ENCODE measurements around the gene LY6G5C.
"Not testable (repeated sequence)": the region's sequence is repeated elsewhere in the genome, so short reads cannot be mapped to it uniquely, and the experiment has no call there.

Gene LY6G5C

GRCh38 chr6:31713465-31713864, 32.6 kb upstream of the LY6G5C start:
- DNase-seq (ENCODE audit: low read depth), result no peak
- no peak overlapping the region for H3K4me3 ChIP-seq (ENCODE audit: low read depth, low read length)
- TF ChIP-seq CTCF (IDR thresholded peaks at IDR 0.05; ENCODE audit: low read depth, low read length, missing control alignments), result no peak

GRCh38 chr6:31712296-31712695, 31.4 kb upstream of the LY6G5C start:
- DNase-seq (ENCODE audit: low read depth), result no peak
- peak; percentile 16 for TF ChIP-seq CTCF (IDR thresholded peaks at IDR 0.05; ENCODE audit: low read depth, low read length, missing control alignments)
- no peak overlapping the region for H3K4me3 ChIP-seq (ENCODE audit: low read depth, low read length)

- DNase-seq (ENCODE audit: low read depth), result no peak
- TF ChIP-seq CTCF (IDR thresholded peaks at IDR 0.05; ENCODE audit: low read depth, low read length, missing control alignments), result no peak
Observed at GRCh38 chr6:31711233-31711632, 30.4 kb upstream of the LY6G5C start.

GRCh38 chr6:31710523-31711219, 29.8 kb upstream of the LY6G5C start:
- no peak overlapping the region for H3K4me3 ChIP-seq (ENCODE audit: low read depth, low read length)
- TF ChIP-seq CTCF (IDR thresholded peaks at IDR 0.05; ENCODE audit: low read depth, low read length, missing control alignments), result no peak
- no peak for DNase-seq (ENCODE audit: low read depth)

More at GRCh38 chr6:31711233-31711632, 30.4 kb upstream of the LY6G5C start:
- no peak overlapping the region for H3K4me3 ChIP-seq (ENCODE audit: low read depth, low read length)

- H3K4me3 ChIP-seq (ENCODE audit: low read depth, low read length); DNase-seq (ENCODE audit: low read depth): not testable (repeated sequence)
Observed at GRCh38 chr6:31709157-31709556, 28.3 kb upstream of the LY6G5C start.

GRCh38 chr6:31708224-31708623, 27.4 kb upstream of the LY6G5C start:
- H3K4me3 ChIP-seq (ENCODE audit: low read depth, low read length), result no peak overlapping the region
- no peak for TF ChIP-seq CTCF (IDR thresholded peaks at IDR 0.05; ENCODE audit: low read depth, low read length, missing control alignments)
- DNase-seq (ENCODE audit: low read depth), result no peak

- H3K4me3 ChIP-seq (ENCODE audit: low read depth, low read length), result no peak overlapping the region
- TF ChIP-seq CTCF (IDR thresholded peaks at IDR 0.05; ENCODE audit: low read depth, low read length, missing control alignments), result no peak
- DNase-seq (ENCODE audit: low read depth), result no peak
Observed at GRCh38 chr6:31707701-31708100, 26.8 kb upstream of the LY6G5C start.
